HG03045 (cell line): ENCODE results near the gene ZNF710.

Experiments used
- ATAC-seq: cut with Tn5 transposase; IDR thresholded peaks from one replicate; pipeline ENCODE4 v1.9.1; 2021; ENCODE audit warnings: mild to moderate bottlenecking, moderate library complexity; ENCODE audit not compliant: unreplicated experiment

ZNF710 gene

DNA sequence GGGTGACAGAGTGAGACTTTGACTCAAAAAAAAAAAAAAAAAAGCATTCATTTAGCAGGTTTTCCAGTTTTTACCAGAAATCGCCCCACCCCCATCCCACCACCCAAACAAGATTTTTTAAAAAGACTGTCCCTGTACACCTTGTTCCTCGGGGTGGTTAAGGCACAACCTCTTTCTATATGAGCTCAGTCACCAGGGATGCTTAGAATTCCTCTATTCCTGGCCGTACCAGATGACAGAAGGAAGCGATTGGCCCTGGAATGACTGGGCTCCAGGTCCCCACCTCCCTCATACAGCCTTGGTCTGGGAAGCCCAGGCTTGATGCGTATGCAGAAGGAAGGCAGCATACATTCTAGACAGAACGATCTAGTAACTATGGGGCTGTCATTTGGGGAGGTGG, 75.6 kb downstream of the ZNF710 start:
- ATAC-seq: no peak

DNA sequence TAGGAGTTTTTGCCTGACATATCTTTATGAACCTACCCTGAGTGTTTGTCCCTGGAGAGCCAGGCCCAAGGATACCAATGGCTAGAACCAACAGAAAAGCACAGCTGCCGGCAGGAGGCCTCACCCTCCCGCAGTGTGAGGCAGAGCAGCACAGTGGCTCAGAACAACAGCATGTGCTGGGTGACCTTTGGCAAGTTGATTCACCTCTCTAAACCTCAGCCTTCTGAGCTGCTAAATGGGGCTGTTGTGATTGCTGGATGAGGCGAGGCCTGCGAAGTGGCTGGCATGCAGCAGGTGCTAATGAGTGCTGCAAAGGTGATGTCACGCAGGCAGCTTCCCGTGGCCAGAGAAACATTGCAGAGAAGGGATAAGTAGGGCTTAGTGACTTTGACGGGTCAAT, 77.8 kb downstream of the ZNF710 start:
- no peak for ATAC-seq

DNA sequence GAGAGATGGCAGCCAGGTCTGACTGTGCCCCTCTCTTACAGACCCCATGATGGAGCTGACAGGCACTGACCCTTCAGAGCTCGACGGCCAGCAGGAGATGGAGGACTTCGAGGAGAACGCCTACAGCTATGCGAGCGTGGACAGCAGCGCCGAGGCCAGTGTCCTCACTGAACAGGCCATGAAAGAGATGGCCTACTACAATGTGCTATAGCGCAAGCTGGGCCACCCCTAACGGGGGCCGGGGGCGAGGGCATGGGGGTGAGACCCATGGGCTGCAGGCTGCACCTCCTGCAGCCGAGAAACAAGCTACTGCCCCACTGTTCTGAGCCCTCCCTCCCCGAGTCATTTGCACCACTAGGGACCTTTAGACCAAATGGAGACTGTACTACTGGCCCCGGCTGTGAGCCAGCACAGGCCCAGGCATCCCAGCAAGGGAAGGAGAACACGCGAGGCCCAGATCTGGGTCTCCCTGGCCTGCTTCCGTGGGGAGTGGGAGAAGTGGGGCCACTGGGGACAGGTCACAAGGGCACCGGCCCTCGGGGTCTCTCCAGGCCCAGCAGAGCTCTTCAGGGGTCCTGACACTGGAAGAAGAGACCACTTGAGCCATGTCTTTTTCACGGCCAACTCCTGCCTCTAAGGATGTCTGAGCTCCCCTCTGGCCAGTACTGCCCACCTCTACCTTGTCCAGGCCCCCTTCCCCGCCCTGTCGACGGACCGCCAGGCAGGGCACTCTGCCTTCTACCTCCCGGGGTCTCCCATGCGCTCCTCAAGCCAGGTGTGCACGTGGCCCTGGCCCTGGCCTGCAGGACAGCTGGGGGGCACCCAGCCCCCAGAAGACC, 78.7 kb downstream of the ZNF710 start:
- ATAC-seq: no peak

DNA sequence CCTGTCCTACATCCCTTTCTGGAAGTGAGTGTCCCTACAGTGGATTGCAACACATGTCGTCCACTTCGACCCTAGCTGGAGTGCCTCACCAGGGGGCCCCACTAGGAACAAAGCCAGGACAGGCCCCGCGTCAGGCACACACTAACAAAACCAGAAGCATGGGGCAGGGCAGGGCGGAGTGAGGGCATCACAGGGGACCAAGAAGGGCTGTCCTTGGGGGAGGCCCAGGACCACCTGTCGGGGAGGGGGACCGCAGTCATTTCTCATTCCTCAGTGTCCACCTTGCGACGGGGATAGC, 79.3 kb downstream of the ZNF710 start:
- ATAC-seq: no peak

DNA sequence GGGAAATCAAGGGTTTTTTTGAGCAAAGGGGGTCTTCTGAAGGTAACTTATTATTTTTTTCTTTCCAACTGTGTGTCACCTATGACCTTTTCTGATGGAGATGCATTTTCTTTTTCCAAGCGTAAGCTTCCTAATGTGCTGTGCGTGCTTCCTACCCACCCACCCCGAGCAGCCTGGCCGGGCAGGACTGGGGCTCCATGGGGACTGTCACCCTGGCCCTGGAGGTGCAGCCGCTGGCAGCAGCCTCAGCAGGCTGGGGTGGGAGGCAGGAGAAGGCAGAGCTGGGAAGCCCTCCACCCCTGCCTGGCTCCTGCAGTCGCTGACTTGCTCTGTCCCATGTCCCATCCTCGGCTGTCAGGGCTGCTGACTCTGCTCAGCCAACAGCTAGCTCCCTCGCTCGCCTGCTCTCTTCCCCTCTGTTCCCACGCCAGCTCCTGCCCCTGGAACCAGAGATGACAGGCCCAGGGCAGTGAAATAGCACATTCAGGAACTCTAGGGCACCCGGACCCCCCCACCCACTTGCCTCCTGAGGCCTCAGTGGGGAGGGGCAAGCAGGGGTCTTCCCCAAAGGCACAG, 79.8 kb downstream of the ZNF710 start:
- no peak for ATAC-seq

DNA sequence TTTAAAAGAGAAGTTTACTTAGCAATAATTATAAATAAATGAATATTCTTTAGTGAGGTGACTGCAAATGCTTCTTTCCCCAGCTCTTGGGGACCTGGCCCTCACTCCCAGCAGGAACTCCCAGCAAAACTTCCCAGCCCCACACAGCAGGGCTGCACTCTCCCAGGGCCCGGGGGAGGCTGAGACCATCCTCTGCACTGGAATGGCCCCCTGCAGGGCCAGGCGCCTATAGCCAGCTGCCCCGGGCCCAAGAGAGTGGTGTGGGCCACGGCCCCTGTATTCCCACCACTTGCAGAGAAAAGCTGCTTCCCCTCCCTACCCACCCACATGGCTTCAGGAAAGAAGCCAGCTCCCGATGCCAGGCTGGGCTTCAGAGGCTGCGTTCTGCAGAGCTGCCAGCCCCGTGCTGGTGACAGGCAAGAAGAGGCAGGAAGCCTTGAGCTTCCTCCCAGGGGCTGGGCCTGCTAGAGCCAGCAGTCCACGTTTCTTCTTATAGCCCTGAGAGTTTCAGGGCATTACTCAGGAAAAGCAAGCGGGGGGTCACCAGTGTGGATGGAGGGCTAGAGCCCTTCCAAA, 81.1 kb downstream of the ZNF710 start:
- no peak for ATAC-seq

DNA sequence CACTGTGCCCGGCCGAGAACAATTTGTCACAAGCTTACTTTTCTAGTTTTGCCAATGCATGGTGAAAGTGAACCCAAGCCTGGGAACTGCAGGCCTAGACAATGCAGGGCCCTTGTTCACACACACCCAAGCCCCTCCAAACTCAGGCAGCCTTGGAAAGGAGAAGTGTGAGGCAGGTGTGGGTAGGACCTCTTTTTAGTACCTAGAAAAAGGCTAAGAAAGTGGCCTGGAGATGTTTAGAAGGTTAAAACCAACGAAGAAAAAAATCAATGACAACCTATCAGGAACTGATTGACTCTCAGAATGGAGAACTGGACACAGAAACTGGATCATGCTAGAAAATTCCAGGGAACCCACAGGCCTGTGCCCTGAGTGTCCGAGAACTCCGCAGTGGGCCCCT, 82.3 kb downstream of the ZNF710 start:
- ATAC-seq: no peak

DNA sequence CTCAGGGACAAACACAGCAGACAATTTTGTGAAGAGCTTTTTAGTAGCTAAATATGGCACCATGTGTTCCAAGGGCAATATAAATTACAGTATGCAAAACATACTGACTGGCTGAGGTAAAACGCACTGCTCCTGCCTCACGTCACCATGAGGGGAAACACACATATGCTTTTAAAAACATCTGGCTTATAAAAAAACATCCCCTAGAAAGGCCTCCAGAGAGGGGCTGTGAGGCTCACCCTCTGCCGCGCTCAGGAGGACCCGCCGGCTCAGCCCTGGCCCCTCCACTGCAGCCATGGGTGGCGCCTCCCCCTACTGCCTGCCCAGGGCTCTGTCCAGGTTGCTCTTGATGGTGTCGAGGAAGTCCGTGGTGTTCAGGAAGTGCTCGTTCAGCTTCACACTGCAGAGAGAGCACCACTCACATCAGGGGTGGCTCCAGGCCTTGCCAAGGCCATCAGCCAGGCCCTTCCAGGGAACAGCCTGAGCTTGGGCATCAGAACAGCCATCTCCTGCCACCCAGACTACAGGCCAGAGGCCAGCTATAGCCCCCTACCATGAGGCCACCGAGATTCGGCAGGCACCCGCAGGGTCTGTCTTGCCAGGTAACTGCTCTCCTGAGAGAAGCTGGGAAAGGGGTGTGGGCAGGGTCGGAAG, 83.0 kb downstream of the ZNF710 start:
- no peak for ATAC-seq

DNA sequence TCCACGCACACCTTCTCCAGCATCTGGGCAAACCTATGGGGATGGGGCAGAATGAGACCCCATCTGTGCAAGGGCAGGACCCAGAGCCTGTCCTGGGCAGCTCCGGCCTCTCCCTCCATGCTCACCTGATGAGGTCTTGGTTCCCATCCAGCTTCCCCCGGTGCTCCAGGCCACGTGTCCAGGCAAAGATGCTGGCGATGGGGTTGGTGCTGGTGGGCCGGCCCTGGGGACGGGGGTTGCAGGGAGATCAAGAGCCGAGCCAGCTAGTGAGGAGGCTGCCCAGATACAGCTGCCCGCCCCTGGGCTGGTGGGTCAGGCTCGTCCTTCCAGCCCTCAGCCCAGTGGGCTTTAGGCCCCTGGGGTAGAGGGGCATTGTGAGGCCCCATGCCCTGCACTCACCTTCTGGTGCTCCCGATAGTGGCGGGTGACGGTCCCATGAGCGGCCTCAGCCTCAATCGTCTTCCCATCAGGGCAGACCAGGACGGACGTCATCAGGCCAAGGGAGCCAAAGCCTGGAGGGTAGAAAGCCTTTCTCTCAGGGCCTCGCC, 83.8 kb downstream of the ZNF710 start:
- no peak for ATAC-seq

DNA sequence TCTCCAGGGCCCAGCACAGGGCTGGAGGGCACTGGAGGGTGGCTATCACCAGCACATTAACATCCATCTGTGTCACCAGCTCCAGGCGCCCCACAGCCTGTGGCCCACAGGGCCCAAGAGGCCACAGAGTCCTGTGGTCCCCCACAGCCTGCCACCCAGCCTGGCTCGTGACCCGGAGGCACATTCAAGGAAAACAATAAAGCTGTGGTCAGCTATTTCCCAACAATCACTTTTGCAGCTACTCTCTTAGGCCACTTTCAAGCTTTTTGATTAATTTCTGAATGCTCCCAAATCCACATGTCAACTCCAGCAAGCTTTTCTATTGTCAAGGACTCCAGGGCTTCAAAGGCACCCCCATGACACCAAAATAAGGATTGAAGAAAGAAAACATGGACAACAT, 84.4 kb downstream of the ZNF710 start:
- ATAC-seq: no peak

DNA sequence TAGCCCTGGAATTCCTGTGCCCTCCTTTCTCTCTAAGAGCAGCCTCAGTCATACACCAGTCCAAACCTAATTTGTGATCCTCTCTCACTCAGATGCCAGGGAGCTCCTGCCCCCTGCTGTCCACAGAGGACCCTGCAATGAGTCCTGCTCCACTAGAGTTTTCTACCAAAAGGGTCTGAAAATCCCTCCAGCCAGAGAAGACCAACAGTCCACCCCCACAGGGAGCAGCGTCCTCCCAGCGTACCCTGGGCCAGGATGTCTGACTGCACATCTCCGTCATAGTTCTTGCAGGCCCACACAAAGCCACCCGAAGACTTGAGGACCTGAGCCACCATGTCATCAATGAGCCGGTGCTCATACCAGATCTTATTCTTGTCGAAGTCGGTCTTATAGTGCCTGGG, 85.7 kb downstream of the ZNF710 start:
- no peak for ATAC-seq

DNA sequence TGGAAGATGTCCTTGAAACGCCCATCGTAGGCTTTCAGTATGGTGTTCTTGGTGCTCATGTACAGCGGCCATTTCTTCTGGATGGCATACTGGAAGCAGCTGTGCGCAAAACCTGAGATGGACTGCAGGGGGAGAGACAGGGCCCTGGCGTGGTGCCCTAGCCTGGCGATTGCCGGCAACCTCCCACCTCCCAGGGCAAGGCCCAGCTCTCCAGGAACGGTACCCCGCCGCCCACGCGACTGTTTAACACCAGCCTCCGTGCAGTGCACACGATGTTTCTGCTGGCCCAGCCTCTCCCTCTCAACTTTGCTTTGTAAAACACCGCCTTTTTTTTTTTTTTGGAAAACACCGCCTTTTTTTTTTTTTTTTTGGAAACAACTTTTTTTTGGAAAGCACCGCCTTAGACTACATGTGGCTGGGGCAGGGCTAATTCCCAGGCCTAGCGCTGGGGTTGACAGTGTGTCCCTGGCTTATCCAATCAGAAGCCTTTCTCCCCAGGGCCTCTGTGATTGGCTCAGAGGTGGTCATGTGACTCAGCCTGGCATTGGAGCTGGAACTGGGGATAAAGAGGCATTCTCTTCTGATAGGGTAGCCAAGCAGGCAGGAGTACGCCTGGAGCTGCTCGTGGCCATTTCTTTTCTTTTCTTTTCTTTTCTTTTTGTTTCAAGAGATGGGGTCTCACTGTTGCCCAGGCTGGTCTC, 86.5 kb downstream of the ZNF710 start:
- no peak for ATAC-seq

DNA sequence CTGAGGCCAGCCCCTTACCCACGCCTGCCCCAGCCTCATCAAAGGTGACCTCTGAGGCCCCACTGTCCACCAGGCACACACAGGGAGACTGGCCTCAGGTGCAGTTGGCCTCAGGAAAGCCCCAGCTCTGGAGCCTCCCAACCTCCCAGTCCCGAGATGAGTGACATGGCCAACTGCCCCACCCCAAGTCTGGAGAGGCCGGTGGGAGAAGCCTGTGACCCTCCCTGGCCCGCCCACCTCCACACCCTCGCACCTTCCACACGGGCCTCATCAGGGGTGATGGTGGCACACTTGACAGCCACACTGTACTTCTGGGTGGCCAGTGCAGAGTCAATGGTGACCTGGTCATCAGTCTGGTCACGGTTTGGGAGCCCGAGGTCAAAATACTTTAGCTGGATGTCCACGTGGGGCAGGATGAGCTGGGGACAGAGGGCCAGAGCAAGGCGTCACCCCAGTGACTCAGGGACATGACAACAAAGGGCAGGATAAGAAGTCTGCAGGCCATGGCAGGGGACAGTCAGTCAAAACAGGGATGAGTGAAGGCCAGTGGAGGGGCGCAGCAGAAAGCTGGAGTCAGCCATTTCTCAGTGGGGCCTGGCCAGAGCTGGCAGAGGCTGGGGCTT, 89.2 kb downstream of the ZNF710 start:
- no peak for ATAC-seq

DNA sequence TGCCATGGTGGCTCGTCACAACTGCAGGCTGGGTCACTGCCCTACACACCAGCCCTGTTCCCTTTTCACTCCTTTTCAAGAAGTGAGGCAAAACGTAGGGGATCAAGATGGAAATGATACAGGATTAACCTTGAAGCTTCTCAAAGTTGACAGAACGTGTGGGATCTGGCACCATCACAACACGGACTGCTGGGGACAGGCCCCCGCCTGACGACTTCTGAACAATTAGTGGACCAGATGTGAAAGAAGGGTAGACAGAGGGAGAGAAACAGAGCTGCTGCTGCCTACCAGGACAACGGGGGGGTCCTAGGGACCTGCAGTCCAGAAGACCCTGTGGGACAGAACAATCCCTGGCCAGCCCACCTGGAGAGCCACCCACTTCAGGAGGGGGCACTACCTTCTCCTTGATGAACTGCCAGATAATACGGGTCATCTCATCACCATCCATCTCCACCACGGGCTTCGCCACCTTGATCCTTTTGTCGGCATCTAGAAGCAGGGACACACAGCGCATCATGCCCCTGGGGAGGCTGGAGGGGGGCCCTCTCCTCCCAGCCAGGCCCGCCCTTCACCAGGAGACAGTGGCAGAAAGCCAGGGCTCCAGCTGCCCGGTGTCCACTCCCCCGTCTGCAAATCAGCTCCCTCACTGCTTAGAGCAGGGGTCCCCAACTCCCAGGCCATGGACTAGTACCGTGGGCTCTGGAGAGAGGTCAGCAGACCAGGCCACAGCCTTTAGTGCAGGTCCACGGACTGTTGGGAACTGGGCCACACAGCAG, 90.2 kb downstream of the ZNF710 start:
- no peak for ATAC-seq

DNA sequence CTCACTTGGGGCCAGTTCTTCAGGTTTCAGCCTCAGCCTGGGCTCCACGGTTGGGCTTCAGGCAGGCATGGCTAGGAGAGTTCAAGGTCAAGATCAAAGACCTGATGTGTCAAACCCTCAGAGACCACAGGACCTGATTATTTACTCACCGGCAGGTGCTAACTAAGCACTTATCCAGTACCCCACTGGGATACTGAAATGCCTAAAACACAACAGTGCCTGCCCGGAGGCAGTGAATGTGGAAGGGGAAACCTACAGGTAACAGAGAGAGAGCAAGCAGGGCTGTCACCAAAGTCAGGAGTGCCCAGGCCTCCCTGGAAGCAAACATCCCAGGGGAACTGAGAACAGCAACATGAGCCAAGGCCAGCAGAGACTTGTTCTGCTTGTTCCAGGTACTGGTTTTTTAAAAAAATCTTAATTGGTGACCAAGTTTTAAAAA, 94.4 kb downstream of the ZNF710 start:
- ATAC-seq: no peak

DNA sequence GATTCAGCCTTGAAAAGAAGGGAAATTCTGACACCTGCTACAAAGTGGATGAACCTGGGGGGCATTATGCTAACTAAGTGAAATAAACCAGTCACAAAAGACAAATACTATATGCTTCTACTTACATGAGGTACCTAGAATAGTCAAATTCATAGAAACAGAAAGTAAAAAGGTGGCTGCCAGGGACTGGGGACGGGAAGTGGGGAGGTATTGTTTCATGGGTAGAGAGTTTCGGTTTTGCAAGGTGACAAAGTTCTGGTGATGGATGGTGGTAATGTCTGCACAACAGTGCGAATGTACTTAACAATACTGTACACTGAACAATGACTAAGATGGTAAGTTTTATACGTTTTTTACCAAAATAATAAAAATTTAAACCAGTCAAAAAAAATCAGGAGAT, 96.4 kb downstream of the ZNF710 start:
- ATAC-seq: peak; percentile 47

DNA sequence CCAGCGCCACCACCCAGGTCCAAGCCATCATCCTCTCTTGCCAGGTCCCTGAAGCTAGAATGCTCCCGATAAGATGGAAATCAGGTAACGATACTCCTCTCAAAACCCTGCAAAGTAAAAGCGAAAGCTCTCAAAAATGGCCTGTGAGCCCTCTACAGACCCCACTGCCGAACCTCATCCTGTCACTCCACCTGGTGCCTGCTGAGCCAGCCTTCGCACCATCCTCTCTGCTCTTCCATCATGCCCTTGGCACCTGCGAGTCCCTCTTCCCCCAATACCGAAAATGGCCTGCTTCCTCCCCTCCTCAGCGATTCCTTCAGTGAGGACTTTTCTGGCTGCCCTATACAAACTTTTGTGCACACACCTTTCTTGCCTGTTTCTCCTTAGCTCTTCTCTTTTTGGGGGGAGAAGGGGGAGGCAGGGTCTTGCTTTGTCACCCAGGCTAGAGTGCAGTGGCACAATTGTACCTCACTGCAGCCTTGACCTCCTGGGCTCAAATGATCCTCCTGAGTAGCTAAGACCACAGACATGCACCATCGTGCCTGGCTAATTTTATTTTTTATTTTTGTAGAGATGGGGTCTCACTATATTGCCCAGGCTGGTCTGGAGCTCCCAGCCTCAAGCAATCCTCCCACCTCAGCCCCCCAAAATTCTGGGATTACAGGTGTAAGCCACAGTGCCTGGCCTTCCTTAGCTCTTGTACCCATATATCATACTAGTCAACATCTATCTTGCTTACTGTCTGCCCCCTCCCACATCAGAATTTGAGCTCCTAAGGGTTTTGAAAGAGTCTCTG, 98.1 kb downstream of the ZNF710 start:
- ATAC-seq: no peak

DNA sequence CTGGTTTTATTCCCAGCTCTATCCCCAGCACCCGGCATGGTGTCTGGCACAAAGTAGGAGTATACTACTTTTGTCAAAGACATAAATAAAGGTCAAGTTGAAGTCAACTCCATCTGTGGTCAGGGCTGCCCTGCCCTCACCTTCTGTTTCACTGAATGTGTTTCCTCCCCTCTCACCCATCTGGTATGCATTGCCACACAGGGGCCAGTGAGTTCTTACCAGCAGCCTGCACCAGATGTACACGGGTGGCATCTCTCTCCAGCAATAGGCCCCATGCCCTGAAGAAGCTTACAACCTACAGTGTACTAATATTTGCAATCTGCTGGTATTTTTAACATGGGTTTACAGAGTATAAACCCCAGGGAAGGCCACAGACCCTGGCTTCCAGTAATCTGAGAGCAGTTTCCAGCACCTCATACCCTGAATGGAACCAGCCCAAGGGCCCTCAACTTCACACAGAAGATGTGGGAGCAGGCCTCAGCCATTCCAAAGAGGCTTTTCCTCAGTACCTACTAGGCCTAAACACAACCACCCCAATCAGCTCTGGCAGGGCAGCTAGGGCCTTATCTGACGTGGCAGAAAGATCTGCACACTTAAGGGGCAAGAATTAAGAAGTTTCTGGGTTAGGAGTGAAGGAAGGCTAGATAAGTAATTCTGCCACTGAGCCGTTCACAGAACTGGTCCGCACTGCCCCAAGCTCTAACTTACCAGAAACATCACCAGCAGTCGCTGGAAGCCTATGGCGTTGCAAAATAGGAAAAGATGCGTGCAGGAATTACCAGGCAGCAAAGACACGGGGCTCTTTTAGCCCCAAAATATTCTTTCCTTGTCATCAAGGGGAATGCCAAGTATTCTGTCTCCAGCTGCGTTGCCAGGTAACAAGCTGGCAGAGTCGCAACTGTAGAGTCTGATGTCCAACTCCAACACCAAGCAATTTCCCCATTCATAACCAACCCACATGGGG, 99.0 kb downstream of the ZNF710 start:
- no peak for ATAC-seq
